ENCODE results near the gene ACP6. TPM values are rescaled to one million over a fixed set of nuclear protein-coding genes. Genes with fewer than 3 reads are reported as not detected.
"Not testable (repeated sequence)": the region's sequence is repeated elsewhere in the genome, so short reads cannot be mapped to it uniquely, and the experiment has no call there.

ACP6 gene
- total RNA-seq = 4.3 TPM

DNA sequence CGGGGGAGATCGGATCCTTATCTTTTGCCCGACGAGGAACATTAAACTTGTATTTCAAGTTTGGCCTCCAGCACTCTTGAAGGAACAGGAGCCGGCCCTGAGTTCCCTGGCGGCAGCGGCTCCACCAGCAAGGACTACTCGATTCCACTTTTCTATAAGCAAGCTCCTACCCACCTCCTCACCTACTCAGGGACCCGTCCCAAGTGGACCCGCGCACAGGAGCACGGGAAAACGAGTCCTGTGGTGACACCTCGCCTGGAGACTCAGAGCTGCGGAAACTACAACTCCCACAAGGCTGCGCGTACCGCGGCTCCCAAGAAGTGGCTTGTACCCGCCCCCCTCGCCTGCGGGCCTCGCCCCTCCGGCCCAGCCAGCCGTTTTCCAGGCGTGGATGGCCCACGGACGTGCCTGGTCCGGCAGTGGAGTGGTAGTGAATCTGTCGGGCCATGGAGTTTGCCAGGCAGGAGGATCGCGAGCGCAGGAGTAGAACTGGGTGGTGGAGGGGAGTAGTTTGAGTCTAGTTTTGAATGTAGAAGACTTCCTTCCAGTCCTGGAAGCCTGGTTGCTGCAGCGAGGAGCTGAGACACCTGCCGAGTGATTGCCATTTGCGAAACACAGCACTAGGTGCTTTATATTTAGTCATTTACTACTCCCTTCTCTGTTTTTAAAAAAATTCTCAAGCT, at the start of gene ACP6:
Gene ACP6, minus strand, starts transcription at position 206 of the 683 bp plus-strand sequence. CDS start 476 bp downstream, outside the sequence.
- peak; percentile 84 for DNase-seq

DNA sequence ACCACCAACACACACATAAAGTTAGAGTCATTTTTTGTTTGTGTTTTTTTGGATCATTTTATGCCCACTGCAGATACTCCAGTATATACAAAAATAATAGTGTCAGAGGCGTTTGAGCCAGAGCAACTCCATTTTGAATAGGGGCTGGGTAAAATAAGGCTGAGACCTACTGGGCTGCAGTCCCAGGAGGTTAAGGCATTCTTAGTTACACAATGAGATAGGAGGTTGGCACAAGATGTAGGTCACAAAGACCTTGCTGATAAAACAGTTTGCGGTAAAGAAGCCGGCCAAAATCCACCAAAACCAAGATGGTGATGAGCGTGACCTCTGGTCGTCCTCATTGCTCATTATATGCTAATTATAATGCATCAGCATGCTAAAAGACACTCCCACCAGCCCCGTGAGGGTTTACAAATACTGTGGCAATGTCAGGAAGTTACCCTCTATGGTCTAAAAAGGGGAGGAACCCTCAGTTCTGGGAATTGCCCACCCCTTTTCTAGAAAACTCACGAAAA, 49.4 kb upstream of the ACP6 start:
- DNase-seq = no peak

DNA sequence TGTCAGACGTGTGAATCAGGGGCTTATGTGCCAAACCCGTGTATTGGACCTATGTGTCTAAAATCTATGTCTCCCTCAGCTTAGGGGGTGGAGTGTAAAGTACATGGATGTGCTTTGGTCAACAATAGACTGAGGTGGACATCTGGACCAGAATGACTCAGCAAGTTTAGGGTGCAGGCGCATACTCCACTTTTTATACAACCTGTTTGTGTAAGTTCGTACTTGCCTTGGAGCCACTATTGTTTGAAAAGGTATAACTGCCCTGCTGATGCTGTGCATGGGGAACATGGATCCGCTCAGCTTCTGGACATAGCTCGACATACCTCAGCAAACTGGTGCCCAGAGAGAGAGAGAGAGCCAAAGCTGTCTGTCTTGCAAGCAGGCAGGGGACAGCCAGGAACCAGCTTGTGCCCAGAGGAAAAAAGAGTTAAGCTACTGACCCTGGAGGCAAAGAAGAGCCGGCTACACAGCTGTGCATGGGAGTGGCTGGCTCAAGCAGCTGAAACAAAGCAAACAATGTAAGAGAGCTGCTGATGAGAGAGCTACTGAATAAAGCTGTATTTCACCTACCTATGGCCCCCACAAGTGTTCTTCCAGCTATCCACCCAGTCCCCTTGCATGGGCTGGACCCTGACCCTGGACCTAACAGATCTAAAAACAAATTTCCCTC, 48.8 kb upstream of the ACP6 start:
- no peak for DNase-seq

DNA sequence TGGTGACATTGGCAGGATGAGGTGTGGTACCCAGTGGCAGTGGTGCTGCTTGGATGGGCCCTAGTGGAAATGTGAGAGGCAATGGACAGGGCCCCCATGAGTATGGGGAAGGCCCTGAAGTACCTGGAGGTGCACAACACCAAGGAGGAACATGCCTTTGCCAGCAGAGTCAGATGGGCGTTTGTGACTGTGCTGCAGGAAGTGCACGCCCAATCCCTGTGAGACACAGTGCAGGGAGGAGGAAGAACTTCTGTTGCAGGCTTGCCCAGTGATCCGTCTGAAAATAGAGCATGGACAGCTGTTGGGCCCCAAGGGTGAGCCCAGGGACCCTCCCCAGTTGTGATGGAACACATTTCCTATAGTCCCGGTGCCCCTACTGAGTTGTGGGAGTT, 47.4 kb upstream of the ACP6 start:
- no peak for DNase-seq

DNA sequence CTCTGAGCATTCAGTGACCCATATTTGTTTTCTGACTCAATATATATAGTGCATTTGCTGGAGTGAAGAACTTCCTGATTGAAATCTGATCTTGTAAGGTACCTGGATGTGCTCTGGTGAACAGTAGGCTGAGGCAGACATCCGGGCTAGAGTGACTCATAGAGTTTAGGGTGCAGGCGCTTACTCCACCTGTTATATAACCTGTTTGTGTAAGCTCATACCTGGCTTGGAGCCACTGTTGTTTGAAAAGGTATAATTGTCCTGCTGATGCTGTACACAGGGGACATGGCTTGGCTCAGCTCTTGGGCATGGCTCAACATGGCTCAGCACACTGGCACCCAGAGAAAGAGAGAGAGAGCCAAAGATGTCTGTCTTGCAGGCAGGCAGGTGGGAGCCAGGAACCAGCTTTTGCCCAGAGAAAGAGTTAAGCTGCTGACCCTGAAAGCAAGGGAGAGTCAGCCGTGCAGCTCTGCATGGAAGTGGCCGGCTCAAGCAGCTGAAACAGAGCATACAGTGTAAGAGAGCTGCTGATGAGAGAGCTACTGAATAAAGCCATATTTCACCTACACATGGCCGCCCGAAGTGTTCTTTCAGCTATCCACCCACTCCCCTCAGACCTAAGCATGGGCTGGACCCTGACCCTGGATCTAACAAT, 46.9 kb upstream of the ACP6 start:
- no peak for DNase-seq

DNA sequence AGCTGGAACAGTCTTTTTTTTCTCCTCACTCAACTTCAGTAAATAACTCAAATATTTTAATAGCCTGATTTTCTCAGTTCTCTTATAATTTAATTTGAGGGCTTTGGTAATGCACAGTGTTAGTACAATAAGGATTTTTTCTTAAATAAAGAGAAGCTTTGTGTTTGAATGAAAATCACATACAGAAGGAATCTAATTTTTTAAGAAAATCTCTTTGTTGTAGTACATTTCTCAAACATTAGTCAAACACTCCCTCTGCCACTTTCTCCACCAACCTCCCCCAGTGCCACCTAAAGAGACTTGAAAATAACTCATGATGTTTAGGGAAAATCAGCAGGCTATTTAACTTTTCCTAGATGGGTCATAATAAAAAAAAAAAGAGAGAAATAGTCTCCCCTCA, 42.3 kb upstream of the ACP6 start:
- DNase-seq = no peak

DNA sequence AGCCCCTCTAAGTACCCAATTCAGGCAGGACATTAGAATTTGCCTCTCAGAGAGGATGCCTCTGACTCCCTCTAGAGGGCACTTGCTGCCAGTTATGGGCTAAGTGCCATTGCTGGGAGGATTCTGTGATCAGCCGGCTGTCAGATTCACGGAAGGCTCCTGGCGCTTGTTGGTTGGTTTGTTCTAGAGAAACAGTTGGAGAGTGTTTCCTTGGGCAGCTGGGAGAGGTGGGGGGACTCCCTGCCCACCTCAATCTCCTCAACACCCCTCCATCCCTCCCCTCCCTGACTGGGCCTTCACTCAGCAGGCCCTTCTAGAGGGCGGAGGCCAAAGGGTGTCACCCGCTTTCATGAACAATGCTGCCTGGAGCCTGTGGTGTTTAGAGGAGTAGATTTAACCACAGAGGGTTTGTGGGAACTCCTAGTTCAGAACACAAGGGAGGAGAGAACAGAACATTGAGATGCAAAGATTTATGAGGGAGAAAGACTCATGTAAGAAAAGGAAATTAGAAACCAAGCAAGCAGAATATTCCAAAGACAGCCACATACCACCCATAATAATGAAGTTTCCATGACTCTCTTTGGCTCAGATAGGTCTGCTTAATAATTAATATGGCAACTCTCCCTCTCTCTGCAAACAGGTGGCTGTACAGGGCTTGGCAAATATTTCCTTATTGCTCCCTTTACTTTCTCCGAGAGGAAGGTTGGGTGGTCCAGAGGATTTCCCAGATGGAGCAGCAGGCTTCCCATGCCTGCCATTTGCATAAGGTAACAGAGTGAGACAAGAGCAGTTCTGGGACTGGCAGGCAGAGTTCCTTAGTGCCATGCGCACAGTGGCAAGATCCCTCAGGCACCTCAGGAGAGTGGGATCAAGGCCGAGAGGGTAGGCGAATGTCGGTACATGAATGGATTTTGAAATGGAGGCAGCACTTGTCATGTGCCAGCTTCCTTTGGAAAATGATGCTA, 30.0 kb upstream of the ACP6 start:
- DNase-seq = peak; percentile 10

DNA sequence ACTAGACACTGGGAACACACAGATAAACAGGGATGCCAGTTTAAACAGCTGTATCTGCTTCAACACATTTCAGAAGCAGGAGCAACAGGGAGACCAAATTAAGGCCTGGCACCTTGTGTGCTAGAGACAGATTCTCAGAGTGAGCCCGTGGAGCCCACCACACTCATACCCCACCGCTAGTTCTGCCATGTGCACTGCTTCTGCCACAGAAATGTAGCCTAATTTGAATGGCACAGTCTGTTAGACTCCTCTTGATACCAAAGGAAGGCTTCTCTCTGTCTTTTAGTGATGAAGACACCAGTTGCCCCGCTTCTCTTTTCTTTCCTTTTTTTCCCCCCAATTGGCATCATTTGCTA, 29.3 kb upstream of the ACP6 start:
- no peak for DNase-seq

DNA sequence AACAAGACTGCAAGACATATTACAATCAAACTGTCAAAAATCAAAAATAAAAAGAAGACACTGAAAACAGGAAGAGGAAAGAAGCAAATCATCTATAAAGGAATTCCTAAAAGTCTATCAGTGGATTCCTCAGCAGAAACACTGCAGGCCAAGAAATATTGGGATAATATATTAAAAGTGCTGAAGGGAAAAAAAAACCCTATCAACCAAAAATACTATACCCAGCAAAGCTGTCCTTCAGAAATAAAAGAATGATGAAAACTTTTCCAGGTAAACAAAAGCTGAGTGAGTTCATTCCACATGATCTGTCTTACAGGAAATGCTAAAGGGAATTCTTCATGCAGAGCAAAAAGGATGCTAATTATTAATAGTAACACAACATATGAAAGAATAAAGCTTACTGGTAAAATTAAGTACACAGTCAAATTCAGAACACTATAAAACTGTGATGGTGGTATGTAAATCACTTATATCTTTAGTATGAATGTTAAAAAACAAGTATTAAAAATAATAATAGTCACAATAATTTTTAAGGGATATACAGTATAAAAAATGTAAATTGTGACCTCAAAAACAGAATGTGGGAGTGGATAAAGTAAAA, 12.9 kb upstream of the ACP6 start:
- no peak for DNase-seq

DNA sequence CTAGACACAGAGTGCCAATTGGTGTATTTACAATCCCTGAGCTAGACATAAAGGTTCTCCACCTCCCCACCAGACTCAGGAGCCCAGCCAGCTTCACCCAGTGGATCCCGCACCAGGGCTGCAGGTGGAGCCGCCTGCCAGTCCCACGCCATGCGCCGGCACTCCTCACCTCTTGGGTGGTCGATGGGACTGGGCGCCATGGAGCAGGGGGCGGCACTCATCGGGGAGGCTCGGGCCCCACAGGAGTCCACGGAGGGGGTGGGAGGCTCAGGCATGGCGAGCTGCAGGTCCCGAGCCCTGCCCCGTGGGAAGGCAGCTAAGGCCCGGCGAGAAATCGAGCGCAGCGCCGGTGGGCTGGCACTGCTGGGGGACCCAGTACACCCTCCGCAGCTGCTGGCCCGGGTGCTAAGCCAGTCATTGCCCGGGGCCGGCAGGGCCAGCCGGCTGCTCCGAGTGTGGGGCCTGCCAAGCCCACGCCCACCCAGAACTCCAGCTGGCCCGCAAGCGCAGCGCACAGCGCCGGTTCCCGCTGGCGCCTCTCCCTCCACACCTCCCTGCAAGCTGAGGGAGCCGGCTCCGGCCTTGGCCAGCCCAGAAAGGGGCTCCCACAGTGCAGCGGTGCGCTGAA, 10.4 kb upstream of the ACP6 start:
- DNase-seq = not testable (repeated sequence)

DNA sequence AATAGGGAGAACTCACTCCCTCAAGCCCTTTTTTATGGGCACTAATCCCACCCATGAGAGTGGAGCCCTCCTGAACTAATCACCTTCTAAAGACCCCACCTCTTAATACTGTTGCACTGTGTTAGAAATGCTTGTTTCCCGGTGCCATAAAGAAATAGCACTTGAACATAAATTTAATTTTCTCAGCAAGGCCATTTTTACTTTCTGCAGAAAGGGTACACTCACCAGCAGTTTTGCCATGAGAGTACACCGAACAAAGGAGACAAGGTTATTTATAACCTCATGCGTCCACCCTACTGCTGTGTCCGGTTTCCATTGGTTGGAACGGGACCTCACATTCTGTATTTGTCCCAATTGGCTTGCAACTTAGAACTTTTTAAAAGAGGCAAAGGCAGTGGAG, 7.4 kb upstream of the ACP6 start:
- not testable (repeated sequence) for DNase-seq

DNA sequence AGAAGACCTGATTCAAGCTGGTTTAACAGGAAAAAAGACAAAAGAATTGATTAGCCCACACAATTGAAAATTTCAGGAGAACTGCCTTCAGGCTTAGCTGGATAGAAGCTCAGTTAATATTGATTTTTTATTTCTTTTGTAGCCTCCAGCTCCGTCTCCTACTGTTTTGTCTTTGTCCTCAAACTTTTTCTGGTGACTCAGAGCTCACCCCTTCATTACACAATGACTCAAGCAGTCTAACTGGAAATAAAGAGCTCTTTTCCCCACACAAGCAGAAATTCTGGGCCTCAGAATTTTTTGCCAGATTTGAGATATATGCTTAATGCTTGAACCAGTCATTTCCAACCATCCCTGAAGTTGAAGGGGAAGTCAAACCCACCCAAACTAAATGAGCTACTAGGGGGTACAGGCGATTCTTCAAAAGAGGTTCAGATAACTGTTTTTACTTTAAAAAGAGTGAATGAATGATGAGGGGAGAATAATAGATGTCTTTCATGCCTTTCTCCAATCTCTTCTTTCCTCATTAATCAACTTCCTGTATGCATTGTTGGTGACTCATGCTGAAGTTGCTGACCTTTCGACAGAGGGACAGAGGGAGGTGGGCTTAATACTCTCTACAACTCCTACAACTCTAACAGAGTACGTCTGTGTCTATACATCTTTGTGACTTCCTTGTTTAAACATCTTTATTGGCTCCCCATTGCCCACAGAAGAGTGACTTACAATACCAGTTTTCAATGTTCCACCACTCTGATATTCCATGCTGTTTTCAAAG, 6.2 kb upstream of the ACP6 start:
- no peak for DNase-seq

DNA sequence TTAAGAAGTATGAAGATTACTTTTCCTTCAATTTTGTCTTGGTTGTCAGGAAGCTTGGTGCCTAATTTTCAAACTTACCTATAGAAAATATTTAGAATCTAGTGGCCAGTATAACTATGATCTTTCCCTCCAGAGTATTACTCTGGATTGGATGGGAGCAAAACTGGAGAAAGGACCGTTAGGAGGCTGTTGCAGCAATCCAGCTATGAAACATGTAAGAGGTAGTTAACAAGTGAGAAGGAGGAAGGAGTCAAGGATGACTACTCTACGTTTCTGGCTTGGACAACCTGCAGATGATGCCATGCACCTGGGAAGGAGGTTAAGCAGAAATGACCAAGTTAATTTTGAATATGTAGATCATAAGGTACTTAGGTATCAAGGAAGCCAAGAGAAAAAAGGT, 3.5 kb upstream of the ACP6 start:
- DNase-seq = no peak

DNA sequence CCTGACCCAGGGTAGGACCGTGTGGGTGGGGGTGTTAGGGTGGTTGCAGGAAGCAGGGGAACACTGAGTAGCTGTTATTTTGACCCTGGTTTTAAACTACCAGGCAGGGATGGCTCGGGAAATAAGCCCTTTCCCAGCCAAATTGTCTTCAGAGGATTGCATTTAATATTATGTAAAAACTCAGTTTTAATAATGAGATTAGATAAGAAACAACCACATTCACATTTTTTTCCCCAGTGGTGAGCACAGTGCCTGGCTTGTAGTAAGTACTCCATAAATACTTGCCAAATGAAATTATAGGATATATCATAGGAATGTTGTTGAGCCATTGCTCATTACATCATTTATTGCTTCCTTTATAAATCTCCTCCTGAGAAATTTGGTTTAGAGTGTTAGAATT, 3.1 kb upstream of the ACP6 start:
- DNase-seq = no peak

DNA sequence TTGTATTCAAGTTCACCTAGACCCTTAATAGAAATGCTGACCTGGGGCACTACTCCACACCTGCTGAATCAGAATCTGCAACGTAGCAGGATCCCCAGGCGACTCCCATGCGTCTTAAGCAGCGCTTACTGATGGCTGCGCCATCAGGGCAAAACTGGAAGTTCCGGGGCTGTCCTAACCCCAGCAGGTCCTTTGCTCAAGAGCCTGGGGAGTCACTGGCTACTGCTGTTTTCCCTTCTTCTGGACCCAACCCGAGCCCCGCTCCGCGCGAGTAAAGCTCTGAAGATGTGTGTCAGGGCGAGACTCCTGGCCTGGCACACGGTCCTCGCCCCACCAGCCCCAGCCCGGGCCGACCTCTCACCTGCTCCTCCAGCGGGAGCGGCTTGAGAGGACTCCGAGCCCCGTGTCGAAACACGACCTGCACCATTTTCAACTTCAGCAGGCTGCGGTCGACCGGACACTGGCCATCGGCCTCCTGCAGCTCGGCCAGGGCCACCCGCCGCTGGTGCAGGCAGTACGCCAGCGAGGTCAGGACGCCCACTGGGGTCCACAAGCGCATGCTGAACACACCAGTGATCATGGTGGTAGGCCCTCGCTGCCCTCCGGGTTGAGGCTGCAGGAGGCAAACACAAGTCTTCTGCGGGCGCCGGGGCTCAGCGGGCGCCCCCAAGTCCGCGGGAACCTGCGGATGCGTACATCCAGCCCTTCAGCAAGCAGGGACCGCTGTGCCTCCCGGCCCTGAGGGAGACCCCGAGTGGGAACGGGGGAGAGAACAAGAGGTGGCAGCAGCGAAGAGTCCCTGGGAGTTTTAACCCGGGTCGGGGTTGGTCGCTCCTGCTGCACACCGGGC, 630 bp downstream of the ACP6 start:
- DNase-seq = no peak

DNA sequence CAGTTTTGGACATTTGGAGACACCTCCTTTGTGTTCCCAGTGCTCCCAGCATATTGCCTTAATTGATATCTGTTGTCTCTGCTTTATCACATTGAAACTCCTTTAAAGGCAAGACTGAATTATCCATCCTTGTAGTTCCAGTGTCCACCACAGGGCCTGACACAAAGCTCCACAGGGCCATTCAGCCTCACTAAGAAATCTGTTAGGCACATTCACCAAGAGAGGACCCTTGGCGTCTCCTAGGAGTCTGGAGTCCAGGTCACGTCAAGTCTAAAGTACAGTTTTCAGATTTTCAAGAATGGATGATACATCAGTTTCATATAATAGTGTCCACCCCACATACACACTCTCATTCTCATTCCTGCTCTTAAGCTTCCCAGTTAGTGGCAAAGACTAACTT, 4.8 kb downstream of the ACP6 start:
- DNase-seq = no peak

DNA sequence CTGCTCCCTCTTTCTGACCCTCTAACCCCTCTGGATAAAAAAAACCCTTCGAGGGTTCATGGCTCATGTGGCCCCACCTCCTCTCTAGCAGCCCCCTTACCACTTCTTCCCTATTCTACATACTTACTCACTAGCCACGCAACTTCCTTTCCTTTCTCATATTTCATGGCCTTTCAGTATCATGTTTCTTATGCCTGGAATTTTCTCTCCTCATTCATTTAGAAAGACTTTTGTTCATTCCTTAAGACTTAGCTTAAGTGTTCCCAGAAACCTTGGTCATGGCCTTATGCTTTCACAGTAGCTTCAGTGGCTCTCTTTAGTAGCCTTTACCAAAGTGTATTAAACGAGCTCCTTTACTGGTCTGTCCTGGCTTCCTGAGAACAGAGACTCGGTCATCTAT, 6.1 kb downstream of the ACP6 start:
- no peak for DNase-seq

DNA sequence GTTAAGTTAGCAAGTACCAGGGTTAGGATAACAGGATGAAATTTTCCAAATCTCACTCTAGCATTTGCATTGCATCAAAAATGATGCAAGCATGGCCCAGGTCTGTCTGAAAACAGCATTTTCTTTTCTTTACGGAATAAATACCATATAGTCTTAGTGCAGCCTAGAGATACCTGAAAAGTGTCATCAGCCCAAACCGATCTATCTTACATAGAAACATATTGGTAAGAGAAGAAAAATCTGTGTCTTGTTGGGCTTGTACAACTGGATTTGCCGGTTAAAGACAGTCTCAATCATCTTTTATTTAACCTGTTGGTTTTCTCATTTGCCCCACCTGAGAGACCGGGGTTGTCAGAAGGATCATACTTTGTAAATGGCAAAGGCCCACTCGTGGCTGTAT, 15.8 kb downstream of the ACP6 start:
- DNase-seq = no peak

DNA sequence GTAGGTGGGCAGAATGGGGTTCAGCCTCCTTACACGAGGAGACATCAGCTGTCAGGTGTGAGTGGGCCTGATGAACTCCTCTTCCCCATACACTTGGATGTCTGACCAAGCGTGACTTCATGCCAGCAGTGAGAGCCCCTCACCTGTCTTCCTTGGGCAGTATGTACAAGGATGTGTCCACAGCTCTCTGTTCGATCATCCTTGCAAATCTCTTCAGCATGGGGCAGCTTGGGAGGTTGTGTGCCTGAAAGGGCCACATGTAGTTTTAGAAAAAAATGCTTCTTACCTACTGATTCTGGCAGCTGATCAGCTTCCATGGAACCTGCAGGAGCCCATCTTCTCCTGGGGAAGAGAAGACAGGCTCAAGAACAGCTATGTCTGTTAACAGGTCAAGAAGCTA, 18.0 kb downstream of the ACP6 start:
- no peak for DNase-seq

DNA sequence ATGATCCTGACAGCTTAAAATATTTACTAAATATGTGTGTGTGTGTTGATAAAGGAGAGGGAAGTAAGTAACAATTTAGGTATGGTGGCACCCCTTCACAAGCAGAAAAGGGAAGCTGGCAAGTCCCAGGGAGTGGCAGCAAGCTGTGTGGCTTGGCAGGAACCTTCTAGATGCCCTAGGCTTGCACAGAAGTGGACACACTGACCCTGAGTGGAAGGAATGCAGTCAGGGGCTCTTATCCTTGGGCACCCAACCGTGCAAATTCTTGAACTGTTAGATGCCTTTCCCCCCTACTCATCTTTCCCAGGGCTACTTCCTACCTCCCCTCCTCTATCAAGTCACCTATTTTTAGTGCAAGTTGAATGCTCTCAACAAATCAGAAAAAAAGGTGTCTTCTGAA, 18.9 kb downstream of the ACP6 start:
- DNase-seq = no peak

Data from skin of body (tissue), 2 donors.